Transverse colon (tissue), 4 donors: Measurements from ENCODE around the gene HOXB2. TPM values are rescaled to one million over a fixed set of nuclear protein-coding genes. Genes with fewer than 3 reads are reported as not detected.

Source experiments
- DNase-seq: peaks from one replicate; pipeline ENCODE4 v3.0.0-alpha.2; 2019
- H3K27ac ChIP-seq, 4 donors: fragments of 200-600 bp; sonication (generic); 2 replicates each; pipeline ENCODE4 v1.5.1; 2016 to 2018; ENCODE audit warnings: inconsistent platforms in 4 of 4
- H3K27me3 ChIP-seq: fragments of 200-600 bp; sonication (generic); 2 replicates; pipeline ENCODE4 v1.5.1; 2017; ENCODE audit warnings: inconsistent platforms
- H3K36me3 ChIP-seq, 4 donors: fragments of 200-600 bp; sonication (generic); 2 replicates each; pipeline ENCODE4 v1.5.1; 2017 to 2019; ENCODE audit warnings: inconsistent platforms in 4 of 4
- H3K4me1 ChIP-seq, 4 donors: fragments of 200-600 bp; sonication (generic); 2 replicates each; pipeline ENCODE4 v1.5.1; 2017 to 2020; ENCODE audit warnings: inconsistent platforms in 4 of 4
- H3K4me3 ChIP-seq, 4 donors: fragments of 200-600 bp; sonication (generic); 1 replicate in 1 of 4; 2 replicates in 3 of 4; pipeline versions ENCODE4 v1.5.1 to v1.6.1; 2017 to 2019; ENCODE audit warnings: inconsistent platforms in 4 of 4
- H3K9me3 ChIP-seq, 2 donors: fragments of 200-600 bp; sonication (generic); 2 replicates each; pipeline ENCODE4 v1.5.1; 2017 to 2019; ENCODE audit warnings: inconsistent platforms in 2 of 2
- CTCF ChIP-seq, 5 experiments: fragments of 200-600 bp in 3 of 5; fragments of 450-650 bp in 2 of 5; sonication (generic) in 3 of 5; IDR thresholded peaks; 1 replicate in 2 of 5; 2 replicates in 3 of 5; pipeline ENCODE4 v1.5.1; 2016 to 2017; ENCODE audit warnings: antibody characterized with exemption in 5 of 5, inconsistent platforms in 3 of 5, mild to moderate bottlenecking in 2 of 5, moderate library complexity in 1 of 5
- EP300 ChIP-seq: sonication (generic); formaldehyde crosslinking; IDR thresholded peaks from one replicate; pipeline ENCODE4 v1.6.1; 2017; ENCODE audit warnings: antibody characterized with exemption, low read depth
- POLR2A ChIP-seq: fragments of 450-650 bp; IDR thresholded peaks from one replicate; pipeline ENCODE4 v1.6.1; 2016; ENCODE audit warnings: antibody characterized with exemption, mild to moderate bottlenecking, moderate library complexity
- POLR2AphosphoS5 ChIP-seq, 3 donors: sonication (generic); formaldehyde crosslinking; IDR thresholded peaks; one replicate each; pipeline ENCODE4 v1.6.1; 2016; ENCODE audit warnings: antibody characterized with exemption in 3 of 3
- WGBS, 2 donors: methylation state at CpG; one replicate each; pipeline ENCODE4 v1.1.5; 2018; ENCODE audit warnings: low coverage in 1 of 2; 5-methylcytosine and 5-hydroxymethylcytosine counted together
- in situ Hi-C, 4 donors: fragments of 200-750 bp; cut with MboI; loops; one replicate each; pipeline versions ENCODE4 v1.15.0 to v1.15.1; 2017; ENCODE audit warnings: low sequenced_read_pairs in 3 of 4, low pct_ligation_motif_present in 1 of 4, low pct_unique_long_range_greater_than_20kb in 1 of 4
- intact Hi-C: fragments of 100-400 bp; cut with DNase I; formaldehyde crosslinking; loops from one replicate; pipeline ENCODE4 v1.15.1; 2023; ENCODE audit warnings: low total_unique reads
- total RNA-seq, 4 donors: library from RNA; depleted of rRNA; stranded (reverse); fragments of >200 nt; gene quantifications; one replicate each; pipeline ENCODE4 v1.1.0, GENCODE V29; 2016

Gene HOXB2
- total RNA-seq: 10 to 100 TPM in 3 of 4 donors, not detected in 1; 13.5 to 93.9 (median 13.8) TPM

- intact Hi-C loops: no loop called here
- Histone ChIP-seq H3K27ac (peak within 1 kb of the TSS; percentile 89 to 95 (median 94)), H3K9me3 (no peaks in the 10 kb centered on the region), H3K4me1 (peaks cover 22 to 73% (median 35%) of the 10 kb centered on the region in 4 donors), H3K36me3 (no peaks in the 10 kb centered on the region), H3K27me3 (peaks cover 17% of the 10 kb centered on the region), H3K4me3 (peak within 1 kb of the TSS; percentile 45 to 74 (median 60))
- 40 to 64% methylated on average over 12 of the region's 12 CpGs for WGBS, 2 donors
- DNase-seq: no peak
- no peak for TF ChIP-seq POLR2AphosphoS5 (IDR thresholded peaks at IDR 0.05)
- TF ChIP-seq EP300: no peak
- no peak for TF ChIP-seq CTCF (IDR thresholded peaks at IDR 0.05)
- TF ChIP-seq POLR2A: no peak
- in situ Hi-C loops: no loop called here
These were observed at the start of gene HOXB2 for GRCh38 chr17:48545022-48545375. Gene HOXB2, minus strand, starts transcription at chr17:48545109. Its CDS starts 198 bp downstream, at chr17:48544911.

GRCh38 chr17:48593840-48594537 lies 49.1 kb upstream of the HOXB2 start:
- 29 to 33% methylated on average over 4 to 37 of the region's 37 CpGs for WGBS, 2 donors
- peak overlapping the region; percentile 89 to 95 (median 92) for H3K27ac ChIP-seq
- no peaks in the 10 kb centered on the region for H3K9me3 ChIP-seq
- H3K27me3 ChIP-seq: peaks cover 5% of the 10 kb centered on the region
- H3K4me1 ChIP-seq: peaks cover 8 to 80% (median 40%) of the 10 kb centered on the region in 4 donors
- H3K36me3 ChIP-seq: peaks cover 0 to 5% (median 0%) of the 10 kb centered on the region in 4 donors
- TF ChIP-seq EP300 (no peak), CTCF (IDR thresholded peaks at IDR 0.05) (peak; percentile 76 to 85 (median 79)), POLR2AphosphoS5 (IDR thresholded peaks at IDR 0.05) (peak in 1 of 3 donors; percentile 42)
- peak; percentile 79 for DNase-seq
- peak overlapping the region in 3 of 4 donors; percentile 31 to 64 (median 43) for H3K4me3 ChIP-seq
- intact Hi-C loops (no loop called here), in situ Hi-C loops (loop anchor here in 2 of 4 donors (5.0 to 10.0 kb wide), 3 partner anchors 99 to 249 kb away; no protein-coding TSS in a partner anchor)

- in situ Hi-C loops: loop anchor here in 2 of 4 donors (5.0 to 10.0 kb wide), 3 partner anchors 98 to 248 kb away; no protein-coding TSS in a partner anchor
- no peaks in the 10 kb centered on the region for H3K9me3 ChIP-seq
- TF ChIP-seq POLR2AphosphoS5 (IDR thresholded peaks at IDR 0.05): no peak
- no peak for TF ChIP-seq CTCF (IDR thresholded peaks at IDR 0.05)
- H3K4me1 ChIP-seq: peaks cover 4 to 80% (median 32%) of the 10 kb centered on the region in 4 donors
- peak within 1 kb of the TSS; percentile 89 to 95 (median 92) for H3K27ac ChIP-seq
- intact Hi-C loops: no loop called here
- peak within 1 kb of the TSS; percentile 31 to 64 (median 39) for H3K4me3 ChIP-seq
- 45% methylated on average over 40 of the region's 50 CpGs; no CpG with 5 or more reads in 1 of the 2 donors for WGBS, 2 donors
- no peak for DNase-seq
- peaks cover 0 to 5% (median 0%) of the 10 kb centered on the region in 4 donors for H3K36me3 ChIP-seq
- peaks cover 5% of the 10 kb centered on the region for H3K27me3 ChIP-seq
These were observed 48.4 kb upstream of the HOXB2 start, which contains the start of gene HOXB5 for GRCh38 chr17:48593126-48593829. Gene HOXB5, minus strand, starts transcription at chr17:48593779. Its CDS starts 97 bp downstream, at chr17:48593682.

GRCh38 chr17:48592577-48592976 lies 47.7 kb upstream of the HOXB2 start:
- Histone ChIP-seq H3K36me3 (peaks cover 0 to 5% (median 0%) of the 10 kb centered on the region in 4 donors), H3K4me1 (peaks cover 4 to 83% (median 30%) of the 10 kb centered on the region in 4 donors), H3K27ac (peak overlapping the region; percentile 89 to 95 (median 92)), H3K27me3 (peaks cover 5% of the 10 kb centered on the region), H3K9me3 (no peaks in the 10 kb centered on the region), H3K4me3 (peak overlapping the region; percentile 31 to 64 (median 39))
- WGBS, 2 donors: 24 to 54% methylated on average over 14 of the region's 14 CpGs
- in situ Hi-C loops: loop anchor here in 2 of 4 donors (5.0 to 10.0 kb wide), 3 partner anchors 98 to 248 kb away; no protein-coding TSS in a partner anchor
- TF ChIP-seq POLR2AphosphoS5 (IDR thresholded peaks at IDR 0.05) (no peak), EP300 (no peak), POLR2A (no peak), CTCF (IDR thresholded peaks at IDR 0.05) (no peak)
- no peak for DNase-seq
- intact Hi-C loops: no loop called here
